Amniotic epithelial cell (primary cell): ENCODE data around the gene KIF12.
"Not testable (repeated sequence)": the region's sequence is repeated elsewhere in the genome, so short reads cannot be mapped to it uniquely, and the experiment has no call there.

Experiments used
- DNase-seq: peaks from one replicate; pipeline ENCODE4 v3.0.0-alpha.2; 2010; ENCODE audit warnings: low read depth

The KIF12 gene

GRCh38 chr9:114046237-114046755, 52.8 kb downstream of the KIF12 start:
- DNase-seq = no peak

- DNase-seq = not testable (repeated sequence)
Measured at GRCh38 chr9:114043660-114044059, 55.4 kb downstream of the KIF12 start.
